ENCODE data around the gene HBD. TPM values are rescaled to one million over a fixed set of nuclear protein-coding genes. Genes with fewer than 3 reads are reported as not detected.

HBD gene
- polyA plus RNA-seq, 1 of the 3 experiments (the other 2 are of a cell fraction), result not detected

- CTCF ChIA-PET, result no interaction called here
- TF ChIP-seq RCOR1 (IDR thresholded peaks at IDR 0.05; ENCODE audit: low read length) (no peak), MAX (IDR thresholded peaks at IDR 0.05; ENCODE audit: low read depth) (no peak), JUND (IDR thresholded peaks at IDR 0.05) (no peak), EZH2phosphoT487 (IDR thresholded peaks at IDR 0.05; ENCODE audit: borderline replicate concordance, low read depth) (no peak), GATA2 (CRISPR knock-in tag; IDR thresholded peaks at IDR 0.05) (no peak), SIN3A (IDR thresholded peaks at IDR 0.05; ENCODE audit: borderline replicate concordance, low read depth, low read length) (no peak), MEF2A (IDR thresholded peaks at IDR 0.05; ENCODE audit: borderline replicate concordance, low read depth) (no peak), NFIC (IDR thresholded peaks at IDR 0.05; ENCODE audit: borderline replicate concordance) (no peak), FOXM1 (IDR thresholded peaks at IDR 0.05; ENCODE audit: low read depth) (no peak)
- TF ChIP-seq, protein P1, sequence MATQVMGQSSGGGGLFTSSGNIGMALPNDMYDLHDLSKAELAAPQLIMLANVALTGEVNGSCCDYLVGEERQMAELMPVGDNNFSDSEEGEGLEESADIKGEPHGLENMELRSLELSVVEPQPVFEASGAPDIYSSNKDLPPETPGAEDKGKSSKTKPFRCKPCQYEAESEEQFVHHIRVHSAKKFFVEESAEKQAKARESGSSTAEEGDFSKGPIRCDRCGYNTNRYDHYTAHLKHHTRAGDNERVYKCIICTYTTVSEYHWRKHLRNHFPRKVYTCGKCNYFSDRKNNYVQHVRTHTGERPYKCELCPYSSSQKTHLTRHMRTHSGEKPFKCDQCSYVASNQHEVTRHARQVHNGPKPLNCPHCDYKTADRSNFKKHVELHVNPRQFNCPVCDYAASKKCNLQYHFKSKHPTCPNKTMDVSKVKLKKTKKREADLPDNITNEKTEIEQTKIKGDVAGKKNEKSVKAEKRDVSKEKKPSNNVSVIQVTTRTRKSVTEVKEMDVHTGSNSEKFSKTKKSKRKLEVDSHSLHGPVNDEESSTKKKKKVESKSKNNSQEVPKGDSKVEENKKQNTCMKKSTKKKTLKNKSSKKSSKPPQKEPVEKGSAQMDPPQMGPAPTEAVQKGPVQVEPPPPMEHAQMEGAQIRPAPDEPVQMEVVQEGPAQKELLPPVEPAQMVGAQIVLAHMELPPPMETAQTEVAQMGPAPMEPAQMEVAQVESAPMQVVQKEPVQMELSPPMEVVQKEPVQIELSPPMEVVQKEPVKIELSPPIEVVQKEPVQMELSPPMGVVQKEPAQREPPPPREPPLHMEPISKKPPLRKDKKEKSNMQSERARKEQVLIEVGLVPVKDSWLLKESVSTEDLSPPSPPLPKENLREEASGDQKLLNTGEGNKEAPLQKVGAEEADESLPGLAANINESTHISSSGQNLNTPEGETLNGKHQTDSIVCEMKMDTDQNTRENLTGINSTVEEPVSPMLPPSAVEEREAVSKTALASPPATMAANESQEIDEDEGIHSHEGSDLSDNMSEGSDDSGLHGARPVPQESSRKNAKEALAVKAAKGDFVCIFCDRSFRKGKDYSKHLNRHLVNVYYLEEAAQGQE (IDR thresholded peaks at IDR 0.05; ENCODE audit: low read depth, low read length), result no peak
- H3K9me3 ChIP-seq, result no peaks in the 10 kb centered on the region
These were observed 48.8 kb upstream of the HBD start for GRCh38 chr11:5283086-5283485.

GRCh38 chr11:5282628-5283027 is 48.3 kb upstream of the HBD start:
- H3K9me3 ChIP-seq, result no peaks in the 10 kb centered on the region
- no peak overlapping the region for H2AFZ ChIP-seq (ENCODE audit: low read depth)
- no peaks in the 10 kb centered on the region for H3F3A ChIP-seq (replicated peaks; ENCODE audit: insufficient read depth)
- no peaks in the 10 kb centered on the region for H3K27me3 ChIP-seq (ENCODE audit: insufficient read depth)
- no peaks in the 10 kb centered on the region for H3K4me1 ChIP-seq (ENCODE audit: control insufficient read depth in 1 of 2, insufficient read depth in 2 of 2, low read depth in 1 of 2, low read length in 1 of 2)
- no peaks in the 10 kb centered on the region for H3K36me3 ChIP-seq (replicated peaks in 1 of 2; ENCODE audit: control insufficient read depth in 1 of 2, insufficient read depth in 2 of 2, low read length in 1 of 2)
- no peak overlapping the region for H3K4me2 ChIP-seq
- no peaks in the 10 kb centered on the region for H3K9me2 ChIP-seq
- ChIA-PET CTCF (no interaction called here), POLR2A (no interaction called here)
- H3K27ac ChIP-seq (ENCODE audit: low read depth in 2 of 2, low read length in 1 of 2), result no peak overlapping the region
- WGBS (ENCODE audit: low lambda C conversion rate), result 19% methylated on average over 2 of the region's 2 CpGs
- H3K79me2 ChIP-seq (ENCODE audit: insufficient read depth), result no peaks in the 10 kb centered on the region
- no peak overlapping the region for H3K4me3 ChIP-seq (ENCODE audit: low read depth in 2 of 2, low read length in 1 of 2)
- TF ChIP-seq YY1 (IDR thresholded peaks at IDR 0.05; ENCODE audit: low read depth) (no peak), CHD2 (IDR thresholded peaks at IDR 0.05; ENCODE audit: low read length, partially characterized antibody) (no peak), MEF2A (IDR thresholded peaks at IDR 0.05; ENCODE audit: borderline replicate concordance, low read depth) (no peak), EP300 (IDR thresholded peaks at IDR 0.05; ENCODE audit: borderline replicate concordance in 1 of 2, low read depth in 1 of 2, low read length in 1 of 2) (no peak), NFIC (IDR thresholded peaks at IDR 0.05; ENCODE audit: borderline replicate concordance) (no peak), TEAD4 (IDR thresholded peaks at IDR 0.05; ENCODE audit: borderline replicate concordance, insufficient read depth) (no peak), FOXM1 (IDR thresholded peaks at IDR 0.05; ENCODE audit: low read depth) (no peak), MAX (IDR thresholded peaks at IDR 0.05; ENCODE audit: low read depth) (no peak), RAD21 (IDR thresholded peaks at IDR 0.05; ENCODE audit: low read length) (no peak), RFX5 (IDR thresholded peaks at IDR 0.05; ENCODE audit: low read length) (no peak)
- TF ChIP-seq, protein P2, sequence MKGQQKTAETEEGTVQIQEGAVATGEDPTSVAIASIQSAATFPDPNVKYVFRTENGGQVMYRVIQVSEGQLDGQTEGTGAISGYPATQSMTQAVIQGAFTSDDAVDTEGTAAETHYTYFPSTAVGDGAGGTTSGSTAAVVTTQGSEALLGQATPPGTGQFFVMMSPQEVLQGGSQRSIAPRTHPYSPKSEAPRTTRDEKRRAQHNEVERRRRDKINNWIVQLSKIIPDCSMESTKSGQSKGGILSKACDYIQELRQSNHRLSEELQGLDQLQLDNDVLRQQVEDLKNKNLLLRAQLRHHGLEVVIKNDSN (IDR thresholded peaks at IDR 0.05; ENCODE audit: borderline replicate concordance, low read depth), result no peak
- DNase-seq, result no peak
- H3K9ac ChIP-seq, result no peak overlapping the region
- no peaks in the 10 kb centered on the region for H4K20me1 ChIP-seq (ENCODE audit: insufficient read depth)

More at GRCh38 chr11:5283086-5283485, 48.8 kb upstream of the HBD start:
- H3K9me2 ChIP-seq, result no peaks in the 10 kb centered on the region
- H3K4me1 ChIP-seq (ENCODE audit: control insufficient read depth in 1 of 2, insufficient read depth in 2 of 2, low read depth in 1 of 2, low read length in 1 of 2), result no peaks in the 10 kb centered on the region
- H4K20me1 ChIP-seq (ENCODE audit: insufficient read depth), result no peaks in the 10 kb centered on the region
- no peaks in the 10 kb centered on the region for H3K79me2 ChIP-seq (ENCODE audit: insufficient read depth)
- H3K4me2 ChIP-seq, result no peak overlapping the region
- no peak overlapping the region for H3K4me3 ChIP-seq (ENCODE audit: low read depth in 2 of 2, low read length in 1 of 2)
- no peaks in the 10 kb centered on the region for H3K36me3 ChIP-seq (replicated peaks in 1 of 2; ENCODE audit: control insufficient read depth in 1 of 2, insufficient read depth in 2 of 2, low read length in 1 of 2)
- no peaks in the 10 kb centered on the region for H3K27me3 ChIP-seq (ENCODE audit: insufficient read depth)
- POLR2A ChIA-PET, result no interaction called here
- no peak overlapping the region for H3K27ac ChIP-seq (ENCODE audit: low read depth in 2 of 2, low read length in 1 of 2)
- 11% methylated on average over 3 of the region's 3 CpGs for WGBS (ENCODE audit: low lambda C conversion rate)
- DNase-seq, result no peak
- no peak overlapping the region for H3K9ac ChIP-seq
- no peaks in the 10 kb centered on the region for H3F3A ChIP-seq (replicated peaks; ENCODE audit: insufficient read depth)
- H2AFZ ChIP-seq (ENCODE audit: low read depth), result no peak overlapping the region

Measured in SK-N-SH (cell line).